NCI-H748 treated with DMSO at 0.1 percent for 48 hours (cell line): ENCODE results near the gene SLC6A19.
A peak's percentile ranks its signal among the peaks of the same experiment; 100 is the strongest.

Experiments
- DNase-seq: peaks from one replicate; lab custom pipeline; 2025; lab: John Stamatoyannopoulos, UW

Gene SLC6A19

GRCh38 chr5:1166370-1166769 is 35.0 kb upstream of the SLC6A19 start:
- no peak for DNase-seq

GRCh38 chr5:1167361-1167727 is 34.1 kb upstream of the SLC6A19 start:
- no peak for DNase-seq

GRCh38 chr5:1167728-1168709 is 33.4 kb upstream of the SLC6A19 start:
- DNase-seq: peak; percentile 89

DNA sequence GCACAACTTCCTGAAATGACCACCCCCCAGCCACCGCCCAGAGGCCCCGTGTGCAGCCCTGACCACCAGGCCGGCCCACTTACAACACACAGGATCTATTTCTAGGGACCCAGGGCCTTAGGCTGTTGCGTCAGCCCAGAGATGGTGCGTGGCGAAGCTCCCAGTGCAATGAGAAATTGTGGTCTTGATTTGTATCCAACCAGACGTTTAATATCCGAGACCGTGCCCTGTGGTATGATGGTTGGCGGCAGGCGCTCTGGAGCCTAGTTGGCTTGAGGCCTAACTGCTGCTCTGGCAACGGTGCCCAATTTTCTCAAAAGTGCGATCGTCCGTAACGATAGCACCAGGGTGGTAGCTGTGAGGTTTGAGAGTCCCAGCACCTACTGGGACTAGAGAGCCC is 32.6 kb upstream of the SLC6A19 start:
- DNase-seq: no peak

DNA sequence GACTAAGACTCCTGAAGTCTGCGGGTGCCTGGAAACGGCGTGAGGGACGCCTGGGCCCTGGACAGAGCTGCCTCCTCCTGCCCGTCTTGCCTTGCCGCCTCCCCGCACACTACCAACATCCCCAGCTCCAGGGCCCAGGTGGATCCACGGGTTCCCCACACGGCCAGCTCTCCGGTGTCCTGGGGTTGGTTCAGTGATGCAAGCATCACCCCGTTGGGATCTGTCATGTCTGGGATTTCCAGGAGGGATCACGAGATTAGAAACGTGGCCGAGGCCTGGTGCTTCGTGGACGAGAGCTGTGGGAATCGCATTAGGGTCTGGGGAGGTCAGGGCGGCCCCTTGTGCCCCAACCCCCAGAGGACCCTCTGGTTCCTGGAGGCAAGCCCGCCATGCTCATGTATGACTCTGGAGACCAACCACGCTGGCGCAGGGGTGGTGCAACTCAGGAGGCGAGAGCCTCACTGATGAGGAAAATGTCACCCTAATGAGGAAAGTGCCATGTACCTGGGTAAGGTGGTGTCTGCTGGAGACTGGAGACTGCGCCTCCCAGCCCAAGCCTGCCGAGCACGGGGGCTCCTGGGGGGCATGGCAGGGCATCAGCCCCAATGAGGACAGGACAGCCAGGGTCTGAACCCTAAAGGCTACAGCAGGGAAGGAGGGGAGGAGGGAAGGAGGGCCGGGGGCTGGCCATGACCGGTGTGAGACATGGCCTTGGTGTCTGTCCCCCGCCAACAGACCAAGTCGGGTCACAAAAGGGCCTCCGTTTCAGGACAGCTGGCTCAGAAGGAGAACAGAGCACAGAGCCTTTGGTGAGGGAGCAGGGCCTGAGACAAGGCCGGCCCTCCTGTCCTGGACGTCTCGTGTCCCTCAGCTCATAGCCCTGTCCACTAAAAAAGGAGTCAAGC is 31.9 kb upstream of the SLC6A19 start:
- DNase-seq: no peak

GRCh38 chr5:1171340-1171941 is 30.0 kb upstream of the SLC6A19 start:
- no peak for DNase-seq

- no peak for DNase-seq
Measured at GRCh38 chr5:1172007-1172581, 29.3 kb upstream of the SLC6A19 start.

DNA sequence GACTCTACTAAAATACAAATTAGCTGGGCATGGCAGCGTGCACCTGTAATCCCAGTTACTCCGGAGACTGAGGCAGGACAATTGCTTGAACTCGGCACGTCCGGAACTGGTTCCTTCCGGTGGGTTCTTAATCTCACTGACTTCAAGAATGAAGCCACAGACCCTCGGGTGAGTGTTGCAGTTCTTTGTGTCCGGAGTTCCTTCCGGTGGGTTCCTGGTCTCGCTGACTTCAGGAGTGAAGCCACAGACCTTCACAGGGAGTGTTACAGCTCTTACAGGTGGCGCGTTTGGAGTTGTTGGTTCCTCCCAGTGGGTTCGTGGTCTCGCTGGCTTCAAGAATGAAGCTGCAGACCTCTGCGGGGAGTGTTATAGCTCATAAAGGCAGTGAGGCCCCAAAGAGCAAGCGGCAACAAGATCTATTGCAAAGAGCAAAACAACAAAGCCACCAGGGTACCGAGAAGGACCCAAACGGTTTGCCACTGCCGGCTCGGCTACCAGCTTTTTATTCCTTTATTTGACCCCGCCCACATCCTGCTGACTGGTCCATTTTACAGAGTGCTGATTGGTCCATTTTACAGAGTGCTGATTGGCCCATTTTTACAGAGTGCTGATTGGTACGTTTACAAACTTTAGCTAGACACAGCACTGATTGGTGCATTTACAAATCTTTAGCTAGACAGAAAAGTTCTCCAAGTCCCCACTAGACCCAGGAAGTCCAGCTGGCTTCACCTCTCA is 28.6 kb upstream of the SLC6A19 start:
- no peak for DNase-seq

GRCh38 chr5:1173485-1174070 is 27.8 kb upstream of the SLC6A19 start:
- no peak for DNase-seq

- no peak for DNase-seq
Measured at GRCh38 chr5:1174122-1174936, 27.1 kb upstream of the SLC6A19 start.

DNA sequence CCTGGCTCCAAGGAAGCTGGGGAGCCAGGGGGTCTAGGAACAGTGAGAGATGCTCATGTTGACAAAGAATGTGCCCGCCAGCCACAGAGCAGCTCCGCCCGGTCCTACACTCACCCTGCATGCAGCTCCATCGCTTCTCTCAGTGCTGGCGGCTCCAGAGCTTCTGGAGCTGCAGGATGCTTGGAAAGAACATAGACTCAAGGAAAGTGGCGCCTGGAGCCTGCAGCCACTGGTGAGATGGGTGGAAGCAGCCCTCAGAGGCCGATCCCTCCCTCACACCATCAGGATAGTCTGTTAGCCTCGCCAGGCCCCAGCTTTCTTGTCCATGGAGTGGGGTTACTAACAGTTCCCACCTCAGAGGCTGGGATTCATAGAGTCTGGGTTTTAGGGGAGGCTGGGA is 26.4 kb upstream of the SLC6A19 start:
- no peak for DNase-seq

DNA sequence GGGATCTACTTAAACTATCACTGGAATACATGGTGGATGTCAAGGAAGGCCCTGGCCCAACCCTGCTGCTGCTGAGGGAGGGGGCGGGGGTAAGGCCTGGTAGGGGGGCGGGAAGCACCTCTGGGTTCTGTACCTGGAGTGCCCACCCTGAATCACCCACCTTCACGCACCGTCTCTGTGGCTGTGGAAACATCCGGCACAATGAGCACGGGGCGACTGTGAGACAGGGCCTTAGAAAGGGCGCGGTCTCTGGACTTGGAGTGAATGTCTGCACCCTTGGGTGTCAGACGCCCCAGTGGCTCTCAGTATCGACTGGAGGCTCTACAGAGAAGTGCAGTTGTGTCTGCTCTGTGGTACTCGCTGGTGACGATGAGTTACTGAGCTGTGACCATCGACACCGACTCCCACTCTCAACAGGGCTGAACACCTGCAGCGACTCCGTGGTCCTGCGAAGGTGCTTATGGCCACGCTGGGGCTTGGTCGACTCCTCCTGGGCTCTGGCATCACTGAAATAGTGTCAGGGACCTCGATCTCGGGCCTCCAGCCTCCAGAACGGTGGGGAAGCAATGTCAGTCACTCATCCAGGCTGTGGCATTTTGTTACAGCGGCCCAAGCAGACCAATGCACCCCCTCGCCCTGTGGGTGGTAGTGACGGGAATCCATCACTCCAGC is 25.5 kb upstream of the SLC6A19 start:
- DNase-seq: no peak

GRCh38 chr5:1176473-1177391 is 24.7 kb upstream of the SLC6A19 start:
- no peak for DNase-seq

DNA sequence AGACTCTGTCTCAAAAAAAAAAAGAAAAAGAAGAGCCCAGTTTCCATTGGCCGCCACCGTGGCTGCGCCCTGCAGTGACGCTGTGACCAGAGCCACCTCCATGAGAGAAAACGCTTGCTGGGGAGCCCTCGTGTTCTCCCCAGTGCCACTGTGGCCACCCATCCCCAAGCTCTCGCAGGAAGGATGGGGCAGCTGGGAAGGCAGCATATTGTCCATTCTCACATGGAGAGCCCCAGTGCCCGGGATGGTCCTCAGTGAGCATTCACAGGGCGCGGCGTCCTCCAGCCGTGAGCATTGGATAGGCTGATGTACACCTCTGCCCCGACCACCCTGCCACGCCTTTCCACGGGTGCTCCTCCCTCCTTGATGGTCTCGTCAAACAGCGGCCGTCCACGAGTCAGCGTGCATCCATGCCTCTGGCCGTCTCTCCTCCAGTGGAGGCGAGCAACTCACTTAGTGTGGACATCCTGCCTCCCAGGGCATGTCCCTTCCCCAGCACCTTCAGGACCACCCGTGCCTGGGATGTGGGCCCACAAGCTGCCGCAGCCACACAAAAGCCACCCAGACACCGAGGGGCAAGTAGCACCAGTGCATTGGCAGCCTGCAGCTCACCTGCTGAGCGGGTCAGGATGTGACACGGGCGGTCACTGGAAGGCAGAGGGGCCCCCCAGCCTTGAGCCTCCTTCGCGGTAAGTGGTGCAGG is 23.4 kb upstream of the SLC6A19 start:
- DNase-seq: no peak

DNA sequence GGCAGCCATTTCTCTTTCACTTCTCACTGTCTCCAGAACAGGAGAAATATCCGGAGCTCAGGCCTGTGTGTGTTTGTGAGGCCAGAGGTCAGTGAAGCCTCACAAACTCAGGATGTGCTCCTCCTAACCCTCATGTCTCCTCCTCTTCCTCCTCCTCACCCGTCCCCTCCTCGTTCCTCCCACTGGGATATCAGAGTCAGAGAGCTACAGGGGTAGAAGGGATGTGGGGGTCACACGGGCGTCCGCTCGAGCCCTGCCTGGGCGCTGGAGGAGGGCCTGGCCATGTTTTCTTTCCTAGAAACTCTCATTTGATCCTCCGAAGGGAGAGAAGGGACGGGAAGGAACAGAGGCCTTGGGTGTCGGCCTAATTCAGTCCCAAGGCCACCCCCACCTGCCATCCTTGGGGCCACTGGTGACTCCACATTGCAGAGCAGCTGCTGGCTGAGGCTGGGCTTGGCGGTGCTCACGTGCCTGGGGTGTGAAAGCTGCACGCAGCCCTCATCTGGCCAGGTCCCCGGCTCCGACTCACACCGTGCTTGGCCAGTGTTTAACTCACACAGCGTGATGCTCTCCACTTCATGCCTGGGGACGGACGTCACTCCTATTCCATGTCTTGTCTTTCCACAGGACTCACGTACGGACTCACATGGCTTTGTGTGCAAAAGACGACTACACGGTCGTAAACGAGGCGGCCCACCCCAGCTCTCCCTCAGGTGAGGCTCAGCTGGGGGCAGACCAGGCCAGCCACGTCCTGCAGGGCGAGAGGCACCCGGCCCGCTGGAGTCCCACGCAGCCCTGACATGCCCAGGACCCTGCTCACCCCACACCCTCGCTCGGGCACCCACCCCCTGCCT is 22.6 kb upstream of the SLC6A19 start:
- DNase-seq: no peak

DNA sequence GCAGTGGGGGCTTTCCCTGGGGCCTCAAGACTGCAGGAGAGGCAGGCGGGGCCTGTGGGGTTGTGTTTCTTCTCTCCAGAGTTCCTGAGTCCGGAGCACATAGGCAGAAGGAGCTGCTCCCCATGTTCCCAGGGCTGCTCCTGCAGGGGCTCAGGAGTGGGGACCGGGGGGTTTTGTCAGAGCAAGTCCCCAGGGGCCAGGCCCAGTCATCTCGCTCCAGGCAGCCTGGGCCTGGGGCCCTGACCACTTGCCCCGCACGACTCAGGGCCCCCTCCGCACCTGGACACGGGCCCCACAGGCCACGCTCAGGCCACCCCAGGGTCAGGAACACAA is 22.0 kb upstream of the SLC6A19 start:
- DNase-seq: no peak

- no peak for DNase-seq
Measured at GRCh38 chr5:1180096-1180495, 21.3 kb upstream of the SLC6A19 start.
